Prostate gland (tissue), 2 donors: Measurements from ENCODE around the gene BAG5. TPM values are rescaled to one million over a fixed set of nuclear protein-coding genes. Genes with fewer than 3 reads are reported as not detected.

Source experiments
- DNase-seq: peaks from one replicate; pipeline ENCODE4 v3.0.0-alpha.2; 2019; ENCODE audit warnings: low spot score
- H3K27ac ChIP-seq, 2 donors: fragments of 200-600 bp; sonication (generic); 2 replicates each; pipeline ENCODE4 v1.5.1; 2017 to 2019
- H3K27me3 ChIP-seq: fragments of 200-600 bp; sonication (generic); replicated peaks from 2 replicates; pipeline ENCODE4 v1.5.1; 2019; ENCODE audit not compliant: insufficient read depth
- H3K36me3 ChIP-seq, 2 donors: fragments of 200-600 bp; sonication (generic); 1 replicate in 1 of 2; 2 replicates in 1 of 2; pipeline versions ENCODE4 v1.5.1 to v1.8.1; 2017 to 2019
- H3K4me1 ChIP-seq: fragments of 200-600 bp; sonication (generic); replicated peaks from 2 replicates; pipeline ENCODE4 v1.5.1; 2019
- H3K4me3 ChIP-seq, 2 donors: fragments of 200-600 bp; sonication (generic); 2 replicates each; pipeline ENCODE4 v1.5.1; 2017 to 2019
- H3K9me3 ChIP-seq: fragments of 200-600 bp; sonication (generic); 2 replicates; pipeline ENCODE4 v1.5.1; 2017
- CTCF ChIP-seq, 4 experiments: fragments of 200-600 bp in 2 of 4; fragments of 450-650 bp in 2 of 4; sonication (generic) in 2 of 4; IDR thresholded peaks; 1 replicate in 3 of 4; 2 replicates in 1 of 4; pipeline ENCODE4 v1.5.1; 2016 to 2019; ENCODE audit warnings: antibody characterized with exemption in 4 of 4, mild to moderate bottlenecking in 2 of 4, moderate library complexity in 2 of 4
- POLR2A ChIP-seq: fragments of 450-650 bp; IDR thresholded peaks from one replicate; pipeline ENCODE4 v1.6.1; 2016; ENCODE audit warnings: antibody characterized with exemption, mild to moderate bottlenecking
- POLR2AphosphoS5 ChIP-seq: sonication (generic); formaldehyde crosslinking; IDR thresholded peaks from one replicate; pipeline ENCODE4 v1.6.1; 2017; ENCODE audit warnings: antibody characterized with exemption
- WGBS: methylation state at CpG from one replicate; pipeline ENCODE4 v1.1.5; 2018; 5-methylcytosine and 5-hydroxymethylcytosine counted together
- intact Hi-C: fragments of 100-400 bp; cut with DNase I; formaldehyde crosslinking; loops from one replicate; pipeline ENCODE4 v1.14.2; 2022
- total RNA-seq, 2 donors: library from RNA; depleted of rRNA; stranded (reverse); fragments of >200 nt; gene quantifications; one replicate each; pipeline ENCODE4 v1.1.0, GENCODE V29; 2016

BAG5 gene
- total RNA-seq, 2 donors from 2014 or later: 31.2 to 33.3 TPM

GRCh38 chr14:103528146-103528586, 34.3 kb downstream of the BAG5 start:
- TF ChIP-seq CTCF (IDR thresholded peaks at IDR 0.05): no peak
- TF ChIP-seq POLR2A: no peak
- TF ChIP-seq POLR2AphosphoS5: no peak
- H3K4me1 ChIP-seq: peaks cover 36% of the 10 kb centered on the region
- no peaks in the 10 kb centered on the region for H3K36me3 ChIP-seq

DNA sequence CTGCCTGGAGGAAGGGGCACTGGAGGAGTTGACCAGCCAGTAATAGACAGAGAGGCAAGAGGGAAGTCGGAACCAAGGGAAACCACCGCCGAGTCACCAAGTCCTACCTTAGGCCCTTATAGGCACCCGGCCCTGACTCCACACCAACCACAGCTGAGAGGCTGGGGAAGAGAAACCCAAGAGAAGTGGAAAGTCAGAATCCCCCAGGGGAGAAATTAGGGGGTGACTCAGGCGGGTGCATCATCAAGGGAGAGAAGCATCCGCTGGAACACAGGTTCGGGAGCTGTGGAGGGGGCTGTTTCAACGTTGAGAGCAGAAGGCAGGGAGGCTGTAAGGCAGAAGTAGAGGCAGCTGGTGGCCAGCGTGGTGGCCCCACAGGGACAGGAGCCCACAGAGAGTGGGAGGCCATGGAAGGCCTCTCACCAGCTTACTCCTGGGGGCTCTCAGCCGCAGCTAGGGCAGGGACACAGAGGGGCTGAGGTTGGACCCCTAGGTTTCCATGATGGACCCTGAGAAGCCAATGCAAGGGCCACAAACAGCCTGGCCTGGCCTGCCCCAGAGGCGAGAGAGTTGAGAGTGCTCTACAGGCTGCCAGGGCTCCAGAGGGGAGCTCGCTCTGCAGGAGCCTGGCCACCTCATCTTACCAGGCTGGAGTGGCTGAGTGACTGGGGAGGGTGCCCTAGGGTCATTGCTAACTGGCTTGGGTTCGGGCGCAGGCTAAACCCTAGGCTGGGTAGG, 34.9 kb downstream of the BAG5 start:
- WGBS: 78% methylated on average over 14 of the region's 14 CpGs
- H3K9me3 ChIP-seq: no peaks in the 10 kb centered on the region
- no peak for DNase-seq
- no peaks in the 10 kb centered on the region for H3K27me3 ChIP-seq
- H3K4me3 ChIP-seq: no peak overlapping the region
- H3K36me3 ChIP-seq: no peaks in the 10 kb centered on the region
- peaks cover 40% of the 10 kb centered on the region for H3K4me1 ChIP-seq
- H3K27ac ChIP-seq: peak overlapping the region; percentile 84 to 92
- TF ChIP-seq POLR2AphosphoS5: no peak
- no peak for TF ChIP-seq CTCF (IDR thresholded peaks at IDR 0.05)
- TF ChIP-seq POLR2A: no peak
- intact Hi-C loops: no loop called here

More at GRCh38 chr14:103528146-103528586, 34.3 kb downstream of the BAG5 start:
- Histone ChIP-seq H3K4me3 (peak overlapping the region; percentile 85 to 97), H3K9me3 (no peaks in the 10 kb centered on the region), H3K27ac (peak overlapping the region; percentile 84 to 92), H3K27me3 (no peaks in the 10 kb centered on the region)
- intact Hi-C loops: no loop called here
- no peak for DNase-seq
- WGBS: 45% methylated on average over 10 of the region's 10 CpGs

DNA sequence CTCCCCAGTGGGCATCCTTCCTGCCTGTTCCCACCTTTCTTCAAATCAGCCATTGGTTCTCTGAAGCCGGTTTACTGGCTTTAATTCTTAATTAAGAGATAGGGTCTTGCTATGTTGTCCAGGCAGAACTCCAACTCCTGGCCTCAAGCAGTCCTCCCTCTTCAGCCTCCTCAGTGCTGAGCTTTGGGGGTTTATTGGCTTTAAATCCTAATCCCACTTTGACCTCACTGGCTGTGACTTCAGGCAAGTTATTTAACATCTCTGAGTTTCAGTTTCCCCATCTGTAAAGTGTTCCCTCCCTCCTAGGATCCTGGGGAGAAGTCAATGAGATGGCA, 35.6 kb downstream of the BAG5 start:
- 100% methylated on average over 1 of the region's 1 CpG for WGBS
- Histone ChIP-seq H3K9me3 (no peaks in the 10 kb centered on the region), H3K4me1 (peaks cover 40% of the 10 kb centered on the region), H3K36me3 (no peaks in the 10 kb centered on the region), H3K27ac (peak overlapping the region; percentile 84 to 92), H3K27me3 (no peaks in the 10 kb centered on the region), H3K4me3 (no peak overlapping the region)
- intact Hi-C loops: no loop called here
- DNase-seq: no peak
- TF ChIP-seq POLR2A: no peak
- TF ChIP-seq POLR2AphosphoS5: no peak
- no peak for TF ChIP-seq CTCF (IDR thresholded peaks at IDR 0.05)

- intact Hi-C loops: no loop called here
- H3K27ac ChIP-seq: peak overlapping the region; percentile 84 to 92
Measured at GRCh38 chr14:103526247-103526913, 36.1 kb downstream of the BAG5 start.

More at GRCh38 chr14:103526247-103526913, 36.1 kb downstream of the BAG5 start:
- Histone ChIP-seq H3K9me3 (no peaks in the 10 kb centered on the region), H3K27me3 (no peaks in the 10 kb centered on the region), H3K4me3 (no peak overlapping the region), H3K4me1 (peaks cover 40% of the 10 kb centered on the region), H3K36me3 (no peaks in the 10 kb centered on the region)
- 67% methylated on average over 8 of the region's 8 CpGs for WGBS
- no peak for DNase-seq
- no peak for TF ChIP-seq CTCF (IDR thresholded peaks at IDR 0.05)
